DND-41 (cell line): Measurements from ENCODE around the gene HBG1.

Source experiments
- ATAC-seq: fragments of 200-7000 bp; cut with Tn5 transposase; 3 replicates; pipeline ENCODE4 v1.9.1; 2021; ENCODE audit warnings: low read depth; ENCODE audit not compliant: insufficient read depth
- DNase-seq: peaks from one replicate; pipeline ENCODE4 v3.0.0-alpha.2; 2020
- H2AFZ ChIP-seq: 2 replicates; pipeline ENCODE4 v1.6.0; 2012; ENCODE audit warnings: low read depth, low read length
- H3K27ac ChIP-seq: 2 replicates; pipeline ENCODE4 v1.5.1; 2012; ENCODE audit warnings: low read length, inconsistent platforms
- H3K27me3 ChIP-seq: fragments of 200-600 bp; sonication (generic); 2 replicates; pipeline ENCODE4 v1.6.0; 2012; ENCODE audit warnings: low read length, mild to moderate bottlenecking, inconsistent platforms; ENCODE audit not compliant: insufficient read depth, poor library complexity
- H3K36me3 ChIP-seq: 2 replicates; pipeline ENCODE4 v1.5.1; 2012; ENCODE audit warnings: low read length, inconsistent platforms; ENCODE audit not compliant: insufficient read depth
- H3K4me1 ChIP-seq: 2 replicates; pipeline ENCODE4 v1.5.1; 2012; ENCODE audit warnings: mild to moderate bottlenecking, low read length; ENCODE audit not compliant: insufficient read depth
- H3K4me2 ChIP-seq: 2 replicates; pipeline ENCODE4 v1.6.0; 2012; ENCODE audit warnings: mild to moderate bottlenecking, moderate library complexity, low read length, inconsistent platforms; ENCODE audit not compliant: insufficient read depth
- H3K4me3 ChIP-seq, 2 experiments: fragments of 200-600 bp in 1 of 2; shearing (Covaris generic) in 1 of 2; 2 replicates each; pipeline ENCODE4 v1.5.1; 2012 to 2016; ENCODE audit warnings: inconsistent platforms in 2 of 2, low read length in 2 of 2, mild to moderate bottlenecking in 2 of 2, low read depth in 1 of 2, moderate library complexity in 1 of 2
- H3K79me2 ChIP-seq: 2 replicates; pipeline ENCODE4 v1.6.0; 2012; ENCODE audit warnings: low read length, inconsistent platforms; ENCODE audit not compliant: insufficient read depth
- H3K9ac ChIP-seq: 2 replicates; pipeline ENCODE4 v1.6.0; 2012; ENCODE audit warnings: low read depth, mild to moderate bottlenecking, inconsistent platforms, low read length, moderate library complexity
- H3K9me3 ChIP-seq: 2 replicates; pipeline ENCODE4 v1.5.1; 2012; ENCODE audit warnings: low read length, moderate library complexity, mild to moderate bottlenecking, inconsistent platforms; ENCODE audit not compliant: insufficient read depth, severe bottlenecking
- H4K20me1 ChIP-seq: 2 replicates; pipeline ENCODE4 v1.6.0; 2012; ENCODE audit warnings: low read length; ENCODE audit not compliant: insufficient read depth
- EZH2 ChIP-seq: IDR thresholded peaks from 3 replicates; pipeline ENCODE4 v1.6.1; 2012; ENCODE audit warnings: borderline replicate concordance, low read depth, mild to moderate bottlenecking, moderate library complexity, low read length, inconsistent platforms; ENCODE audit not compliant: severe bottlenecking
- TF ChIP-seq, protein P1 (sequence below): IDR thresholded peaks from 2 replicates; pipeline ENCODE4 v1.5.1; 2012; ENCODE audit warnings: borderline replicate concordance, low read length, moderate library complexity, mild to moderate bottlenecking; ENCODE audit not compliant: poor library complexity, severe bottlenecking; ENCODE audit errors: extremely low read depth

The HBG1 gene

DNA sequence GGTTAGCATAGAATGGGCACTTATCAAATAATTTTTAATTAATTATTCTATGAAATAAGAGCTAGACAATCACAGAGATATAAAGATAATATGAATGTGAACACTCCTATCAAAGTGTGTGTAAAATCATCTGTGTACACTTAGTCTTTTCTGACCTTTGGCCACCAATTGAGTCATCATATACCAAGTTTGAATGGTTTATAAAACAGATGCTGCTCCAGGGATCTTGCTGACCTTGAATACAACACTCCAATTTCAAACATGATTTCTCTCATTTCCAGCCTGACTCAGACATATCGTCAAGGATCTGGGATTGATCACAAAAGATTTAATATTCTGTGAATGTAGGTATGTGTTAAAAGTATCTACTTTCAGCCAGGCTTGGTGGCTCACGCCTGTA lies 46.3 kb downstream of the HBG1 start:
- Histone ChIP-seq H3K4me1 (no peaks in the 10 kb centered on the region), H3K4me2 (no peak overlapping the region), H3K36me3 (no peaks in the 10 kb centered on the region), H3K27ac (no peak overlapping the region), H3K9me3 (no peaks in the 10 kb centered on the region), H3K4me3 (no peak overlapping the region), H3K27me3 (peaks cover 4% of the 10 kb centered on the region), H3K9ac (no peak overlapping the region), H4K20me1 (no peaks in the 10 kb centered on the region), H3K79me2 (no peaks in the 10 kb centered on the region), H2AFZ (no peak overlapping the region)
- ATAC-seq (no peak), DNase-seq (no peak)
- TF ChIP-seq, protein P1, sequence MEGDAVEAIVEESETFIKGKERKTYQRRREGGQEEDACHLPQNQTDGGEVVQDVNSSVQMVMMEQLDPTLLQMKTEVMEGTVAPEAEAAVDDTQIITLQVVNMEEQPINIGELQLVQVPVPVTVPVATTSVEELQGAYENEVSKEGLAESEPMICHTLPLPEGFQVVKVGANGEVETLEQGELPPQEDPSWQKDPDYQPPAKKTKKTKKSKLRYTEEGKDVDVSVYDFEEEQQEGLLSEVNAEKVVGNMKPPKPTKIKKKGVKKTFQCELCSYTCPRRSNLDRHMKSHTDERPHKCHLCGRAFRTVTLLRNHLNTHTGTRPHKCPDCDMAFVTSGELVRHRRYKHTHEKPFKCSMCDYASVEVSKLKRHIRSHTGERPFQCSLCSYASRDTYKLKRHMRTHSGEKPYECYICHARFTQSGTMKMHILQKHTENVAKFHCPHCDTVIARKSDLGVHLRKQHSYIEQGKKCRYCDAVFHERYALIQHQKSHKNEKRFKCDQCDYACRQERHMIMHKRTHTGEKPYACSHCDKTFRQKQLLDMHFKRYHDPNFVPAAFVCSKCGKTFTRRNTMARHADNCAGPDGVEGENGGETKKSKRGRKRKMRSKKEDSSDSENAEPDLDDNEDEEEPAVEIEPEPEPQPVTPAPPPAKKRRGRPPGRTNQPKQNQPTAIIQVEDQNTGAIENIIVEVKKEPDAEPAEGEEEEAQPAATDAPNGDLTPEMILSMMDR = no peak

DNA sequence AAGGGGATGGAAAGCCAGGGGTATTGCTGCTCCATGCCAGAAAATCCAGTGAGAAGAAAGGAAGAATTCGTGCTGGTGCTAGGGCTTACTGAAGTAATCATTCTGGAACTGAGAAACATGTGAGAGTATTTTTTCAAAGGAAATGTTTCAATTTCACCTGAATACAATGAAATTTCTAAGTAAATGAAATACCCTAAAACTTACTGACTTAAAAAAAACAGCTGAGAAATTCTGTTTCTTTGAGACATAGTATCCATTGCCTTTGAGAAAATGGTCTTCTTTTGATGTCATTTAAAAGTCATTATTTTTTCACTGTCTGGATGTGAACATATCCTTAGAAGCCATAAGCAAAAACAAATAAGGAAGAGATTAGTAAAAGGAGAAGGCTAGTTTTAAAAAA lies 49.1 kb downstream of the HBG1 start, which contains the start of gene OR51V1:
TSS of gene OR51V1 (minus strand) at position 101 of the 400 bp plus-strand sequence. CDS start at position 101, 0 bp downstream.
- H4K20me1 ChIP-seq = no peaks in the 10 kb centered on the region
- DNase-seq (no peak), ATAC-seq (no peak)
- peaks cover 4% of the 10 kb centered on the region for H3K27me3 ChIP-seq
- H2AFZ ChIP-seq = no peak within 1 kb of the TSS
- no peak for TF ChIP-seq EZH2
- TF ChIP-seq, protein P1 = no peak
- H3K4me2 ChIP-seq = no peak within 1 kb of the TSS
- H3K9ac ChIP-seq = no peak within 1 kb of the TSS
- no peaks in the 10 kb centered on the region for H3K36me3 ChIP-seq
- no peaks in the 10 kb centered on the region for H3K4me1 ChIP-seq
- H3K4me3 ChIP-seq = no peak within 1 kb of the TSS
- no peaks in the 10 kb centered on the region for H3K9me3 ChIP-seq
- H3K79me2 ChIP-seq = no peaks in the 10 kb centered on the region
- no peak within 1 kb of the TSS for H3K27ac ChIP-seq

DNA sequence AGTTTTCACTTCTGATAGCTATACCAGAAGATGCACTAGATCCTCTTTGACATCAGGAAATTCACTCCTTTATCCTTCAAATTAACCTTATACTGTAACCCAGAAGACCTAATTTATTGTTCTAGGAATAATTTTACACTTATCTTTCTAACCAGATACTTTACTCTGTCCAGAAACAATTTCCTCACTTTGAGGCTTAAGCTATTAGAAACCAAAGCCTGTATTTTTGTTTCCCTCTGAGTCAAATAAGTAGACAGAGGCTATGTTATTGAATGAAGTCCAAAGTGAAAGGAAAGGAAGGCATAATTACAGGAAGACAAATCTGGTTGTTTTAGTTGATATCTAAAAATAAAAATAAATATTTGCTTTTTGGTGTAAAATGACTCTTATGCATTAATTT lies 51.4 kb downstream of the HBG1 start:
- H3K4me1 ChIP-seq = no peaks in the 10 kb centered on the region
- H3K4me2 ChIP-seq = no peak overlapping the region
- peaks cover 4% of the 10 kb centered on the region for H3K27me3 ChIP-seq
- H3K27ac ChIP-seq = no peak overlapping the region
- no peaks in the 10 kb centered on the region for H3K9me3 ChIP-seq
- no peak for TF ChIP-seq EZH2
- TF ChIP-seq, protein P1 = no peak
- no peak for DNase-seq
- no peak overlapping the region for H2AFZ ChIP-seq
- H3K79me2 ChIP-seq = no peaks in the 10 kb centered on the region
- H4K20me1 ChIP-seq = no peaks in the 10 kb centered on the region
- H3K36me3 ChIP-seq = no peaks in the 10 kb centered on the region
- H3K4me3 ChIP-seq = no peak overlapping the region
- ATAC-seq = no peak
- H3K9ac ChIP-seq = no peak overlapping the region
